Sigmoid colon (tissue), 7 donors: ENCODE results near the gene SUN2. TPM values are rescaled to one million over a fixed set of nuclear protein-coding genes. Genes with fewer than 3 reads are reported as not detected.

Experiments used
- DNase-seq: peaks from one replicate; pipeline ENCODE4 v3.0.0-alpha.2; 2019
- H3K27ac ChIP-seq, 4 donors: fragments of 200-600 bp; sonication (generic); one replicate each; pipeline ENCODE4 v1.5.1; 2016 to 2019; ENCODE audit warnings: mild to moderate bottlenecking in 1 of 4
- H3K27me3 ChIP-seq, 3 donors: fragments of 200-600 bp; sonication (generic); one replicate each; pipeline ENCODE4 v1.5.1; 2019; ENCODE audit warnings: mild to moderate bottlenecking in 1 of 3
- H3K36me3 ChIP-seq, 4 donors: fragments of 200-600 bp; sonication (generic); one replicate each; pipeline ENCODE4 v1.5.1; 2016 to 2019
- H3K4me1 ChIP-seq, 4 donors: fragments of 200-600 bp; sonication (generic); one replicate each; pipeline ENCODE4 v1.5.1; 2017 to 2019
- H3K4me3 ChIP-seq, 4 donors: fragments of 200-600 bp; sonication (generic); one replicate each; pipeline ENCODE4 v1.5.1; 2017 to 2019; ENCODE audit warnings: mild to moderate bottlenecking in 2 of 4, moderate library complexity in 1 of 4
- H3K9me3 ChIP-seq, 4 donors: fragments of 200-600 bp in 3 of 4; sonication (generic) in 3 of 4; one replicate each; pipeline versions ENCODE4 v1.5.1 to v1.6.1; 2013 to 2019
- CTCF ChIP-seq, 4 experiments: fragments of 450-650 bp in 3 of 4; fragments of 200-600 bp in 1 of 4; IDR thresholded peaks; one replicate each; pipeline ENCODE4 v1.5.1; 2016 to 2019; ENCODE audit warnings: antibody characterized with exemption in 4 of 4, mild to moderate bottlenecking in 3 of 4, moderate library complexity in 2 of 4
- EP300 ChIP-seq, 4 donors: sonication (generic); formaldehyde crosslinking; IDR thresholded peaks; one replicate each; pipeline ENCODE4 v1.6.1; 2017; ENCODE audit warnings: antibody characterized with exemption in 4 of 4
- POLR2A ChIP-seq, 2 donors: fragments of 450-650 bp; IDR thresholded peaks; one replicate each; pipeline ENCODE4 v1.6.1; 2016; ENCODE audit warnings: antibody characterized with exemption in 2 of 2, mild to moderate bottlenecking in 2 of 2, moderate library complexity in 2 of 2
- POLR2AphosphoS5 ChIP-seq, 4 donors: sonication (generic); formaldehyde crosslinking; IDR thresholded peaks; one replicate each; pipeline ENCODE4 v1.6.1; 2017; ENCODE audit warnings: antibody characterized with exemption in 4 of 4
- WGBS, 2 donors: extraction: QIAGEN DNeasy Blood & Tissue Kit; methylation state at CpG; one replicate each; pipeline ENCODE4 v1.1.7; 2013; 5-methylcytosine and 5-hydroxymethylcytosine counted together
- intact Hi-C: fragments of 100-400 bp; cut with DNase I; formaldehyde crosslinking; loops from one replicate; pipeline ENCODE4 v1.15.1; 2023
- polyA plus RNA-seq, 3 donors: library from polyadenylated mRNA; stranded (reverse); fragments of 200-250 nt; gene quantifications; one replicate each; pipeline ENCODE4 v1.2.3, GENCODE V29; 2013
- total RNA-seq, 4 donors: library from RNA; depleted of rRNA; stranded (reverse); fragments of >200 nt; gene quantifications; one replicate each; pipeline ENCODE4 v1.1.0, GENCODE V29; 2016
- donor health status: healthy with polysubstance abuse.
- donor health status: Bipolar disorder and iron deficiency.
- donor health status: healthy.

SUN2 gene
- total and polyA plus RNA-seq, 7 donors = 9.2 to 319 (median 255) TPM

DNA sequence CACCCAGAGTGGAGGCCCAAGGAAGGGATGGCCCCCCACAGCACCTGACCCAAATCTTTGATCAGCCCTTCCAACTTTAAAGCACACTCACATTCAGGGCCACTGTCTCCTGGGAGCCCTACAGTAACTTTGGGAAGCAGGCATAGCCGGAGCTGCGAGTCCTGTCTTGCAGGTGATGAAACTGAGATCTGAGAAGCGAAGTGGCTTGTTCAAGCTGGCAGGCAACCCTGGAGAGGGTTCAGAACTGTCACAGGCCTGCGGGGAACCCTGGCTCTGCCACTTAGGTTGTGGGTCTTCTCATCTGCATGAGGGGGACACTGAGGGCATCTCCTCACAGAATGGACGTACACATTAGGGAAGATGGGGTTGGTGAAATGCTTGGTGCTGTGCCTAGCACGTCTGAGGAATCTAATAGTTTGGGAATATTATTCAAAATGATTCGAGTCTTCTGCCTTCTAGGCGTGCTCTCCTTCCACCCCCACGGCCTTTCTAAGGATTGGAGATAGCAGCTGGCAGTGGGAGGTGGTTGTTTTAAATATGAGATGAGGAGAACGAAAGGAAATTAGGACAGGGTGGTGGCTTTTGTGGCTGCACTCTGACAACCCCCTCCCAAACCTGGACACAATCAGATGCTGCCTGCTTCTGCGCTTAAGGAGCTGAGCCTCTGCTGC, 18.8 kb upstream of the SUN2 start:
- H3K27ac ChIP-seq = no peak overlapping the region
- peaks cover 0 to 15% (median 7%) of the 10 kb centered on the region in 4 donors for H3K36me3 ChIP-seq
- intact Hi-C loops = loop anchor here (5.0 kb wide), 1 partner anchor 88 kb away; no protein-coding TSS in a partner anchor
- H3K4me3 ChIP-seq = no peak overlapping the region
- no peak for DNase-seq
- no peaks in the 10 kb centered on the region for H3K9me3 ChIP-seq
- TF ChIP-seq EP300 (IDR thresholded peaks at IDR 0.05) = no peak
- TF ChIP-seq CTCF (IDR thresholded peaks at IDR 0.05) = no peak
- TF ChIP-seq POLR2AphosphoS5 (IDR thresholded peaks at IDR 0.05) = no peak
- no peak for TF ChIP-seq POLR2A (IDR thresholded peaks at IDR 0.05)
- 82% methylated on average over 11 of the region's 11 CpGs for WGBS, 2 donors
- H3K4me1 ChIP-seq = no peaks in the 10 kb centered on the region
- no peaks in the 10 kb centered on the region for H3K27me3 ChIP-seq

GRCh38 chr22:38773363-38773946, 17.7 kb upstream of the SUN2 start:
- 94% methylated on average over 4 of the region's 4 CpGs for WGBS, 2 donors
- Histone ChIP-seq H3K36me3 (peaks cover 0 to 4% (median 0%) of the 10 kb centered on the region in 4 donors), H3K27ac (no peak overlapping the region), H3K4me3 (no peak overlapping the region), H3K9me3 (no peaks in the 10 kb centered on the region), H3K4me1 (no peaks in the 10 kb centered on the region), H3K27me3 (no peaks in the 10 kb centered on the region)
- TF ChIP-seq POLR2AphosphoS5 (IDR thresholded peaks at IDR 0.05) = no peak
- TF ChIP-seq CTCF (IDR thresholded peaks at IDR 0.05) = no peak
- no peak for TF ChIP-seq EP300 (IDR thresholded peaks at IDR 0.05)
- no peak for TF ChIP-seq POLR2A (IDR thresholded peaks at IDR 0.05)
- intact Hi-C loops = loop anchor here (5.0 kb wide), 1 partner anchor 89 kb away; no protein-coding TSS in a partner anchor
- no peak for DNase-seq

- intact Hi-C loops = loop anchor here (5.0 kb wide), 1 partner anchor 90 kb away; no protein-coding TSS in a partner anchor
Measured at GRCh38 chr22:38772623-38772873, 16.8 kb upstream of the SUN2 start.

GRCh38 chr22:38770257-38770949, 14.6 kb upstream of the SUN2 start:
- TF ChIP-seq POLR2AphosphoS5 (IDR thresholded peaks at IDR 0.05) (no peak), POLR2A (IDR thresholded peaks at IDR 0.05) (no peak), CTCF (IDR thresholded peaks at IDR 0.05) (no peak), EP300 (IDR thresholded peaks at IDR 0.05) (no peak)
- Histone ChIP-seq H3K27me3 (no peaks in the 10 kb centered on the region), H3K4me3 (no peak overlapping the region), H3K36me3 (no peaks in the 10 kb centered on the region), H3K9me3 (no peaks in the 10 kb centered on the region), H3K27ac (no peak overlapping the region), H3K4me1 (no peaks in the 10 kb centered on the region)
- no peak for DNase-seq
- WGBS, 2 donors = 89 to 92% methylated on average over 16 of the region's 16 CpGs
- intact Hi-C loops = loop anchor here (5.0 kb wide), 1 partner anchor 92 kb away; no protein-coding TSS in a partner anchor

More at GRCh38 chr22:38772623-38772873, 16.8 kb upstream of the SUN2 start:
- H3K36me3 ChIP-seq = no peaks in the 10 kb centered on the region
- no peak overlapping the region for H3K4me3 ChIP-seq
- H3K9me3 ChIP-seq = no peaks in the 10 kb centered on the region
- no peak overlapping the region for H3K27ac ChIP-seq
- no peak for DNase-seq
- no peaks in the 10 kb centered on the region for H3K27me3 ChIP-seq
- no peaks in the 10 kb centered on the region for H3K4me1 ChIP-seq
- TF ChIP-seq POLR2A (IDR thresholded peaks at IDR 0.05) = no peak
- TF ChIP-seq CTCF (IDR thresholded peaks at IDR 0.05) = no peak
- TF ChIP-seq POLR2AphosphoS5 (IDR thresholded peaks at IDR 0.05) = no peak
- no peak for TF ChIP-seq EP300 (IDR thresholded peaks at IDR 0.05)
- 84 to 89% methylated on average over 8 of the region's 8 CpGs for WGBS, 2 donors
